ENCODE measurements around the gene RBM6. TPM values are rescaled to one million over a fixed set of nuclear protein-coding genes. Genes with fewer than 3 reads are reported as not detected.

Gene RBM6
- total and polyA plus RNA-seq, 2 of the 4 experiments (the other 2 are of a cell fraction): 38.5 to 64.6 TPM

GRCh38 chr3:49912881-49913281 is 27.1 kb upstream of the RBM6 start:
- peaks cover 21% of the 10 kb centered on the region for H3K36me3 ChIP-seq (ENCODE audit: control insufficient read depth, insufficient read depth, low read length)
- no peak overlapping the region for H3K4me2 ChIP-seq (ENCODE audit: low read depth, low read length)
- H3K14ac ChIP-seq (replicated peaks; ENCODE audit: low read depth, low read length): no peak overlapping the region
- H2BK15ac ChIP-seq (ENCODE audit: low read depth, low read length): no peak overlapping the region
- H3K27ac ChIP-seq (ENCODE audit: insufficient read depth, low read length): no peak overlapping the region
- no peak overlapping the region for H3K18ac ChIP-seq (ENCODE audit: low read depth, low read length)
- no peak overlapping the region for H3K4me3 ChIP-seq (ENCODE audit: insufficient read depth, low read depth, low read length)
- DNase-seq: no peak
- H3K79me1 ChIP-seq (ENCODE audit: low read depth in 1 of 2, low read length in 2 of 2): peaks cover 0 to 6% of the 10 kb centered on the region in 2 experiments; a peak in 2 of 4 replicates
- no peak overlapping the region for H2AK9ac ChIP-seq (replicated peaks; ENCODE audit: low read depth, low read length, poor library complexity)
- no TSS peak for BruUV-seq (replicated peaks)
- no peak for ATAC-seq (ENCODE audit: low read depth)
- H3K56ac ChIP-seq (ENCODE audit: extremely low read depth, insufficient read depth, low read length): no peak overlapping the region
- no peak overlapping the region for H2BK20ac ChIP-seq (ENCODE audit: low read depth, low read length)
- intact Hi-C loops (cut with micrococcal nuclease): no loop called here
- H3K9ac ChIP-seq (ENCODE audit: low read depth, low read length): no peak overlapping the region
- in situ Hi-C loops (cut with MboI; ENCODE audit: low sequenced_read_pairs): no loop called here
- no peak overlapping the region for H4K8ac ChIP-seq (ENCODE audit: low read depth in 2 of 2, low read length in 2 of 2)
- H3K4me1 ChIP-seq (ENCODE audit: control insufficient read depth, insufficient read depth, low read length): no peaks in the 10 kb centered on the region
- no peak overlapping the region for H4K5ac ChIP-seq (ENCODE audit: low read depth, low read length)
- no peak overlapping the region for H2AFZ ChIP-seq (replicated peaks; ENCODE audit: low read length, poor library complexity)
- no peak overlapping the region for H3K4ac ChIP-seq (ENCODE audit: low read depth, low read length)
- no peak for TF ChIP-seq POLR2A (IDR thresholded peaks at IDR 0.05; ENCODE audit: low read depth, low read length)
- TF ChIP-seq RCOR1 (IDR thresholded peaks at IDR 0.05; ENCODE audit: insufficient replicate concordance, low read length): no peak
- no peak for TF ChIP-seq CEBPB (IDR thresholded peaks at IDR 0.05; ENCODE audit: low read depth, low read length)
- TF ChIP-seq USF2 (IDR thresholded peaks at IDR 0.05; ENCODE audit: low read depth, low read length): no peak
- TF ChIP-seq CTCF (conservative IDR thresholded peaks at IDR 0.05; ENCODE audit: low read depth, low read length): no peak
- TF ChIP-seq SMC3 (IDR thresholded peaks at IDR 0.05; ENCODE audit: low read depth, low read length): no peak
- TF ChIP-seq MXI1 (IDR thresholded peaks at IDR 0.05; ENCODE audit: borderline replicate concordance, low read depth, low read length): no peak
- H3K9me3 ChIP-seq (ENCODE audit: control insufficient read depth, insufficient read depth, low read length): no peaks in the 10 kb centered on the region
- peaks cover 4% of the 10 kb centered on the region; the same call in 1 of the 2 replicates for H3K9me1 ChIP-seq (ENCODE audit: insufficient read depth, low read length)
- peaks cover 4% of the 10 kb centered on the region; the same call in 1 of the 2 replicates for H4K20me1 ChIP-seq (ENCODE audit: insufficient read depth, low read length)
- H3K27me3 ChIP-seq (ENCODE audit: control insufficient read depth, insufficient read depth, low read length): no peaks in the 10 kb centered on the region
- H2AK5ac ChIP-seq (ENCODE audit: low read depth, low read length): no peak overlapping the region
- no peak overlapping the region for H3K23ac ChIP-seq (ENCODE audit: low read depth, low read length)
- no peak overlapping the region for H2BK5ac ChIP-seq (ENCODE audit: low read depth, low read length, poor library complexity, severe bottlenecking)
- CTCF ChIA-PET: no interaction called here
- dilution Hi-C loops (cut with HindIII; ENCODE audit: low sequenced_read_pairs, unreplicated experiment): no loop called here
- POLR2A ChIA-PET (ENCODE audit: unreplicated experiment): no interaction called here
- 91% methylated on average over 4 of the region's 4 CpGs; no CpG with 5 or more reads in 1 of the 2 experiments for WGBS, 2 experiments (ENCODE audit: extremely low coverage in 2 of 2, insufficient read length in 1 of 2)
- H2BK120ac ChIP-seq (ENCODE audit: low read depth, low read length): no peak overlapping the region
- H4K91ac ChIP-seq (ENCODE audit: insufficient read depth, low read depth, low read length): no peak overlapping the region
